Nephron (organoid): ENCODE measurements around the gene TRIO.
A peak's percentile ranks its signal among the peaks of the same experiment; 100 is the strongest.

Experiments
- H3K27ac Mint-ChIP-seq, 3 experiments: 2 replicates each; pipeline ENCODE4 v1.8.0; 2020; ENCODE audit warnings: mixed read lengths in 3 of 3, mild to moderate bottlenecking in 2 of 3, moderate library complexity in 1 of 3
- H3K27me3 Mint-ChIP-seq: 2 replicates; pipeline ENCODE4 v1.8.0; 2021; ENCODE audit warnings: low read depth, mild to moderate bottlenecking, moderate library complexity, mixed read lengths
- H3K36me3 Mint-ChIP-seq: 2 replicates; pipeline ENCODE4 v1.8.0; 2020; ENCODE audit warnings: low read depth, mixed read lengths
- H3K4me1 Mint-ChIP-seq: 2 replicates; pipeline ENCODE4 v1.8.0; 2020; ENCODE audit warnings: mixed read lengths
- H3K4me3 Mint-ChIP-seq, 3 experiments: 2 replicates each; pipeline ENCODE4 v1.8.0; 2020; ENCODE audit warnings: mild to moderate bottlenecking in 3 of 3, mixed read lengths in 3 of 3, moderate library complexity in 2 of 3
- H3K9me3 Mint-ChIP-seq: 2 replicates; pipeline ENCODE4 v1.8.0; 2020; ENCODE audit warnings: mixed read lengths
- TF ChIP-seq, protein P1 (sequence below), 3 experiments: fragments of 200-600 bp; sonication (generic); IDR thresholded peaks; one replicate each; pipeline ENCODE4 v1.5.0; 2021; ENCODE audit warnings: antibody characterized with exemption in 3 of 3; ENCODE audit not compliant: unreplicated experiment in 3 of 3

TRIO gene

DNA sequence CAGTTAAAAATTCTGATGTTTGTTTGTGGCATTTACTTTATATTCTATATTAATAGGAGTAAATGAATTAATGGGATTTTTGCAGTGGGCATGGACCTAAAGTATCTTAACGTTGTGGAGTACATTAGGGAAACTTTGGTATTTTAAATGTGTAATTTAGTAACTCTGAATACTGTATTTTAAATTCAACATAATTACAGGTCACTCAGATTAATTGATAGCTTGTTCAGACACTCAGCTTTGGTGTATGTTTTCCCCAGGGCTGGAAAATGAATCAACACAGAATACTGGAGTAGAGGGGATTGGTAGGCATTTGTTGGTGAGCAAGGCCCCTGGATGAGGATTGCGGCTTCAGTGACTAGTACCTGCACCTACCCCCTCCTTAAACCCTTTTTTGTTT is 117.5 kb downstream of the TRIO start:
- Mint-ChIP-seq H3K27ac (no peak overlapping the region), H3K4me1 (peaks cover 56% of the 10 kb centered on the region), H3K27me3 (no peaks in the 10 kb centered on the region), H3K9me3 (no peaks in the 10 kb centered on the region), H3K36me3 (peaks cover 6% of the 10 kb centered on the region), H3K4me3 (no peak overlapping the region)
- TF ChIP-seq, protein P1, sequence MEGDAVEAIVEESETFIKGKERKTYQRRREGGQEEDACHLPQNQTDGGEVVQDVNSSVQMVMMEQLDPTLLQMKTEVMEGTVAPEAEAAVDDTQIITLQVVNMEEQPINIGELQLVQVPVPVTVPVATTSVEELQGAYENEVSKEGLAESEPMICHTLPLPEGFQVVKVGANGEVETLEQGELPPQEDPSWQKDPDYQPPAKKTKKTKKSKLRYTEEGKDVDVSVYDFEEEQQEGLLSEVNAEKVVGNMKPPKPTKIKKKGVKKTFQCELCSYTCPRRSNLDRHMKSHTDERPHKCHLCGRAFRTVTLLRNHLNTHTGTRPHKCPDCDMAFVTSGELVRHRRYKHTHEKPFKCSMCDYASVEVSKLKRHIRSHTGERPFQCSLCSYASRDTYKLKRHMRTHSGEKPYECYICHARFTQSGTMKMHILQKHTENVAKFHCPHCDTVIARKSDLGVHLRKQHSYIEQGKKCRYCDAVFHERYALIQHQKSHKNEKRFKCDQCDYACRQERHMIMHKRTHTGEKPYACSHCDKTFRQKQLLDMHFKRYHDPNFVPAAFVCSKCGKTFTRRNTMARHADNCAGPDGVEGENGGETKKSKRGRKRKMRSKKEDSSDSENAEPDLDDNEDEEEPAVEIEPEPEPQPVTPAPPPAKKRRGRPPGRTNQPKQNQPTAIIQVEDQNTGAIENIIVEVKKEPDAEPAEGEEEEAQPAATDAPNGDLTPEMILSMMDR (IDR thresholded peaks at IDR 0.05; ENCODE audit: unreplicated experiment in 3 of 3), result no peak

DNA sequence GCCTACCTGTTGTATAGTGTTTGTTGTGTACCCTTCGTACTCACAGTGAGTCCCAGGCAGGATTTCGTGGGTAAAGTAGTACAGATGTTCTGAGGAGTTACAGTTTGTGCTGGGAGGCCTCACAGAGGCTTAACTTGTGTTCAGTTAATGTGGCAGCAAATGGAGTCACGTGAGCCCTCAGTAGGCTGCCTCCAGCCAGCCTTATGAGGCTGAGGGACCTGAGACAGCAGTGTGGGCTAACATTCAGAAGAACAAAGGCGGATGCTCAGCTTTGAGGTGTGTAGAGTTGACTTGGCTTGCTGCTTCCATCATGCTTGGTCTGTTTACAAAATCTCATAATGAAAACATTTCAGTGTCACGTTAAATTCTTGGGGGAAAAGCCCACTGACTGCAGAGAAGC is 118.1 kb downstream of the TRIO start:
- H3K36me3 Mint-ChIP-seq, result peaks cover under 1% of the 10 kb centered on the region
- no peak overlapping the region for H3K27ac Mint-ChIP-seq
- H3K27me3 Mint-ChIP-seq, result no peaks in the 10 kb centered on the region
- H3K9me3 Mint-ChIP-seq, result no peaks in the 10 kb centered on the region
- peaks cover 53% of the 10 kb centered on the region for H3K4me1 Mint-ChIP-seq
- TF ChIP-seq, protein P1 (IDR thresholded peaks at IDR 0.05; ENCODE audit: unreplicated experiment in 3 of 3), result no peak
- H3K4me3 Mint-ChIP-seq, result no peak overlapping the region

DNA sequence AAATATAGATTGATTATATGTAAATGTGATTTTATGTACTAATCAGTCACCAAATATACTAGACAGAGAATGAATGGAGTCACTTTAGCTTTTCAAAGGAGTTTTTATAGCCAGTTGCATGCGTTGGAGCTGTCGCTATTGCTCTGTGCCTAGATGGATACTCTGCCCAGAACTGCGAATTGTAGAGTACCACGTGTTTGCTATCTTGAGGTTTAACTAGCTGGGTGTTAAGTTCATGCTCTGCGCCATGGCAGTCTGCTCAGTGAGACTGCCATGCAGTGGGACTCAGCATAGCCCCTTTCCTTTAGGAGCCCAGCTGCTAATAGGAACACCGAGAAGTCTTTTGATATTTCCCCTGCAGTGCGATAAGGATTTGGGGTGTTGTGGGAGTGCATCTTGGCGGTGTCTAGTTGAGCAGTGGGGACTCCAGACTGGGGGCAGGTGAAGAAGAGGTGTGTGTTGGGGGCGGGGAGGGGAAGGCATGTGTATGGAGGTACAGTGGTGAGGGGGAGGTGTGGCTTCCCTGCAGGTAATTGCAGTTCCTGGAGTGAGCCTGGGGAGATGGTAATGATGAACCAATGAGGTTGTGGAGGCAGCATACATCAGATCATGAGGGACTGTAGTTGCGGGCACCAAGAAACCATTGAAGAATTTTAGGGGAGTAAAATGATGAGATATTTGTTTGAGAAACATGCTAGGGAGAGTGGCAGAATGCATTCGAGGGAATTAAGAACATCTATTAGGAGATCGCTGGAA is 118.9 kb downstream of the TRIO start:
- no peak overlapping the region for H3K27ac Mint-ChIP-seq
- TF ChIP-seq, protein P1 (IDR thresholded peaks at IDR 0.05; ENCODE audit: unreplicated experiment in 3 of 3), result no peak
- H3K36me3 Mint-ChIP-seq, result no peaks in the 10 kb centered on the region
- H3K9me3 Mint-ChIP-seq, result no peaks in the 10 kb centered on the region
- H3K4me3 Mint-ChIP-seq, result no peak overlapping the region
- no peaks in the 10 kb centered on the region for H3K27me3 Mint-ChIP-seq
- peaks cover 51% of the 10 kb centered on the region for H3K4me1 Mint-ChIP-seq

DNA sequence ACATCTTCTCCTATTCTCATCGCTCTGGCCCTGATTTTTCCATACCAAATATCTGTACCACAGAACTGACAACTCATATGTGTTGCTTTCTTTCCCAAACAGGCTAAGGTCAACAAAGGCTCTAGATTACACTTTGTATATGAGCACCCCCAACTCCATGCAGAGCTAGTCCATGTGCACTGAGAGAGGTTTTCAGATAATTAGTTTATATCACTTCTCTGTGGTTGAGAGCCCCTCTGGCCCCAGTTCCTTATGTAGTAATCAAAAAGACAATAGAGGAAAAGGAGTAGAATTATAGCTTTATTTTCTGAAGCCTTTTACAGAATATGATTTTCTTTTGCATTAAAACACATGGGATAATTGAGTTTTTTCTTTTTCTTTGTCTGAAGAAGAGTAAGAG is 120.0 kb downstream of the TRIO start:
- H3K27me3 Mint-ChIP-seq, result no peaks in the 10 kb centered on the region

DNA sequence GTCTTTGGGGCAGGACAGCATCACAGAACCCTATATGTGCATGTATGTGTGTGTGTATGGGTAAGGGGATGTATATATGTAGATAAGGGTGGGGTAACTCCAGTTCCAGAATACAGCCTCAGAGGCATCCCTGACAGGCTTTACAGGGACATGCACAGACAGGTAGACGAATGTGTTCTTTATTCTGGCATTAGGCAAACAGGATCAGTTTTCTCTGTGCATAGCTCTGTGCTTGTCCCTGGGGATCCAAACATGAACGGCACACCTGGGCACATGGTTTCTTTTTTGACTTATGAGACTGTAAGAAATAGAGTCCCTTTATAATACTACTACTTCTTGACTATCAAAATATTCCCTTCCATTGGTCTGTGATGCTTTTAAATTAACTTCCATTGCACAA is 120.6 kb downstream of the TRIO start:
- H3K4me3 Mint-ChIP-seq, result no peak overlapping the region

More for the DNA sequence above, 120.0 kb downstream of the TRIO start:
- H3K4me3 Mint-ChIP-seq, result peak overlapping the region in 1 of 3 experiments; percentile 9
- peaks cover 53% of the 10 kb centered on the region for H3K4me1 Mint-ChIP-seq
- H3K36me3 Mint-ChIP-seq, result no peaks in the 10 kb centered on the region
- no peak overlapping the region for H3K27ac Mint-ChIP-seq
- TF ChIP-seq, protein P1 (IDR thresholded peaks at IDR 0.05; ENCODE audit: unreplicated experiment in 3 of 3), result no peak
- H3K9me3 Mint-ChIP-seq, result no peaks in the 10 kb centered on the region

More for the DNA sequence above, 120.6 kb downstream of the TRIO start:
- H3K27me3 Mint-ChIP-seq, result no peaks in the 10 kb centered on the region
- H3K27ac Mint-ChIP-seq, result no peak overlapping the region
- H3K9me3 Mint-ChIP-seq, result no peaks in the 10 kb centered on the region
- TF ChIP-seq, protein P1 (IDR thresholded peaks at IDR 0.05; ENCODE audit: unreplicated experiment in 3 of 3), result no peak
- no peaks in the 10 kb centered on the region for H3K36me3 Mint-ChIP-seq
- peaks cover 54% of the 10 kb centered on the region for H3K4me1 Mint-ChIP-seq
